K562 (cell line): ENCODE data around the gene PHTF1. TPM values are rescaled to one million over a fixed set of nuclear protein-coding genes. Genes with fewer than 3 reads are reported as not detected.

Source experiments
- ATAC-seq: fragments of 200-7000 bp; cut with Tn5 transposase; 3 replicates; pipeline ENCODE4 v1.9.1; 2020; ENCODE audit warnings: moderate library complexity
- BruUV-seq: library from RNA; stranded (reverse); fragments of 400-500 nt; replicated peaks from 2 replicates; lab custom pipeline; 2021; lab: Mats Ljungman, UMichigan
- CTCF ChIA-PET: fragments of 300-600 bp; formaldehyde crosslinking; extraction: SDS; loops from one replicate; lab custom pipeline; 2021; ENCODE audit warnings: low intra/inter-chr PET ratio; lab: Yijun Ruan, JAX
- POLR2A ChIA-PET: fragments of 300-600, 350-650 bp; sonication (Branson Sonifier 250); formaldehyde crosslinking; extraction: SDS; loops from one replicate; lab custom pipeline; 2021; ENCODE audit warnings: antibody characterized with exemption, inconsistent platforms; lab: Yijun Ruan, JAX
- DNase-seq, 4 experiments: peaks; one replicate each; pipeline versions ENCODE4 v3.0.0 to v3.0.0-alpha.2; 2011 to 2018; ENCODE audit warnings: low spot score in 3 of 4, mixed read lengths in 3 of 4; ENCODE audit errors: extremely low read depth in 1 of 4
- FAIRE-seq: peaks from 2 replicates; lab custom pipeline; 2011; peaks lifted over from hg19 to GRCh38; lab: Jason Lieb, UNC
- H2AFZ ChIP-seq: 2 replicates; pipeline ENCODE4 v1.6.0; 2011; ENCODE audit warnings: low read depth, low read length, control low read depth, inconsistent platforms
- H3K27ac ChIP-seq: fragments of 200-600 bp; 3 replicates; pipeline ENCODE4 v1.8.0; 2011; ENCODE audit warnings: low read depth, mild to moderate bottlenecking, control low read depth, inconsistent platforms, low read length, moderate library complexity, mixed read lengths; ENCODE audit errors: extremely low read depth
- H3K27me3 ChIP-seq, 2 experiments: fragments of 300-600 bp in 1 of 2; 2 replicates in 1 of 2; 3 replicates in 1 of 2; pipeline versions ENCODE4 v1.6.0 to v1.8.0; 2011; ENCODE audit warnings: inconsistent platforms in 2 of 2, low read length in 2 of 2, mild to moderate bottlenecking in 1 of 2, mixed read lengths in 1 of 2, moderate library complexity in 1 of 2; ENCODE audit not compliant: control insufficient read depth in 2 of 2, insufficient read depth in 2 of 2
- H3K36me3 ChIP-seq: fragments of 300-600 bp; 3 replicates; pipeline ENCODE4 v1.8.0; 2011; ENCODE audit warnings: mild to moderate bottlenecking, low read length, inconsistent platforms; ENCODE audit not compliant: control insufficient read depth, insufficient read depth
- H3K4me1 ChIP-seq, 2 experiments: fragments of 200-600 bp in 1 of 2; replicated peaks in 1 of 2; 2 replicates in 1 of 2; 3 replicates in 1 of 2; pipeline versions ENCODE4 v1.5.1 to v1.8.0; 2011; ENCODE audit warnings: inconsistent platforms in 2 of 2, low read length in 2 of 2, mild to moderate bottlenecking in 1 of 2, mixed read lengths in 1 of 2, moderate library complexity in 1 of 2; ENCODE audit not compliant: control insufficient read depth in 2 of 2, insufficient read depth in 2 of 2
- H3K4me2 ChIP-seq: 2 replicates; pipeline ENCODE4 v1.6.1; 2011; ENCODE audit warnings: low read length, control low read depth, inconsistent platforms, mixed read lengths; ENCODE audit not compliant: insufficient read depth
- H3K4me3 ChIP-seq: fragments of 200-600 bp; sonication (generic), shearing (Covaris generic); 2 replicates; pipeline ENCODE4 v1.5.1; 2016; ENCODE audit warnings: control low read depth, inconsistent platforms
- H3K79me2 ChIP-seq: fragments of 200-600 bp; 3 replicates; pipeline ENCODE4 v1.8.0; 2011; ENCODE audit warnings: low read length, inconsistent platforms; ENCODE audit not compliant: control insufficient read depth, insufficient read depth
- H3K9ac ChIP-seq, 2 experiments: 2 replicates each; pipeline versions ENCODE4 v1.6.0 to v1.6.1; 2011; ENCODE audit warnings: low read depth in 2 of 2, low read length in 2 of 2, control low read depth in 1 of 2, inconsistent platforms in 1 of 2, mild to moderate bottlenecking in 1 of 2, mixed read lengths in 1 of 2; ENCODE audit not compliant: insufficient read depth in 1 of 2
- H3K9me1 ChIP-seq: one replicate; pipeline ENCODE4 v1.6.0; 2011; ENCODE audit warnings: inconsistent platforms, mild to moderate bottlenecking, low read length, moderate library complexity; ENCODE audit not compliant: control insufficient read depth, insufficient read depth
- H3K9me3 ChIP-seq: replicated peaks from 2 replicates; pipeline ENCODE4 v1.5.1; 2011; ENCODE audit warnings: low read depth, low read length, inconsistent platforms; ENCODE audit not compliant: control insufficient read depth, insufficient read depth
- H4K20me1 ChIP-seq: replicated peaks from 2 replicates; pipeline ENCODE4 v1.6.1; 2011; ENCODE audit warnings: low read length, inconsistent platforms, mixed read lengths; ENCODE audit not compliant: control insufficient read depth, insufficient read depth
- HMGN3 ChIP-seq: IDR thresholded peaks from 2 replicates; pipeline ENCODE4 v1.6.1; 2011; ENCODE audit warnings: borderline replicate concordance, low read depth, mild to moderate bottlenecking, mixed read lengths, low read length; ENCODE audit not compliant: insufficient read length; ENCODE audit errors: extremely low read depth
- RFX1 ChIP-seq: fragments of 450-650 bp; IDR thresholded peaks from 2 replicates; pipeline ENCODE4 v1.6.1; 2016; ENCODE audit warnings: mild to moderate bottlenecking, moderate library complexity
- STAT5A ChIP-seq: IDR thresholded peaks from 2 replicates; pipeline ENCODE4 v1.6.1; 2012; ENCODE audit warnings: low read length, inconsistent platforms, borderline replicate concordance
- WGBS: fragments of 100-300 bp; shearing (Covaris generic); methylation state at CpG from one replicate; pipeline ENCODE4 v1.1.6; 2016; ENCODE audit warnings: low coverage, mixed read lengths; ENCODE audit not compliant: insufficient coverage; ENCODE audit errors: missing lambda C conversion rate; 5-methylcytosine and 5-hydroxymethylcytosine counted together
- in situ Hi-C: fragments of 300-500 bp; cut with MboI; formaldehyde crosslinking; loops from 4 replicates; pipeline ENCODE4 v1.15.0; 2018; ENCODE audit warnings: inconsistent platforms, mixed read lengths
- intact Hi-C: fragments of 100-400 bp; cut with micrococcal nuclease; formaldehyde crosslinking; loops from 2 replicates; pipeline ENCODE4 v1.14.2; 2022
- polyA plus RNA-seq, 8 experiments: library from polyadenylated mRNA; depleted of rRNA in 4 of 8; stranded (reverse) in 5 of 8; unstranded in 3 of 8; fragments of >200 nt; fragmentation: Nextera tagmentation in 2 of 8; fragmentation: Illumina TruSeq in 1 of 8; extraction: Ambion mirVana in 2 of 8; extraction: Trizol in 1 of 8; gene quantifications; 2 replicates each; pipeline versions ENCODE4 v1.2.1 to v1.2.3, GENCODE V29; 2011 to 2014; ENCODE audit warnings: inconsistent platforms in 1 of 8, missing spikeins in 1 of 8
- total RNA-seq, 7 experiments: library from RNA; depleted of rRNA in 6 of 7; stranded (reverse); fragments of >200 nt in 6 of 7; fragmentation: Illumina TruSeq in 2 of 7; extraction: Trizol in 2 of 7; gene quantifications; 2 replicates each; pipeline versions ENCODE4 v1.2.1 to v1.2.3, GENCODE V29; 2011 to 2021; ENCODE audit warnings: low replicate concordance in 1 of 7
- TF ChIP-seq, protein P1 (sequence below): fragments of 250-450 bp; sonication (Bioruptor Pico); IDR thresholded peaks from 2 replicates; pipeline ENCODE4 v1.4.0; 2020

The PHTF1 gene
- total and polyA plus RNA-seq, 9 of the 15 experiments (the other 6 are each of a cell fraction or from before 2014, with no cell fraction given) = 8.4 to 36.2 (median 23.0) TPM

DNA sequence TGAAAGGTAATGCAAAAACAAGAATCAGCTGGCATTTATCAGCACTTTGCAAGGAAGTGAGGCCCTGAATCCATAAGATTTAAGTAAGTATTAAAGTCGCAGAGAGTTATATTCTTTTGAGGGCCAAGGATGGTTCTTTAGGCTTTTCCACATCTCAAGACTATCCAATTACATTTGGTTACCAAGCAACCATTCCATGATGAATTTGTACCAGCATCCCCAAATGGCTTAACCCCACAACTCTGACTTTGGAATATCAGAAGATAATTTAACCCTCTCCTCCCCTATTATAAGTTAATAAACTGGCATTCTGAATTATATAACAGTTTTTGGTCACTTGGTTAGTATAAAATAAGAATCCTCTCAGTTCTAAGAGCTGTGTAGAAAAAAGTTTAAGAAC, 2.8 kb downstream of the PHTF1 start:
- intact Hi-C loops = loop anchor here (5.0 to 10.0 kb wide), 2 partner anchors 64 to 178 kb away; no protein-coding TSS in a partner anchor

More for the DNA sequence above, 2.8 kb downstream of the PHTF1 start:
- peaks cover 34% of the 10 kb centered on the region; the same call in 2 of the 3 replicates for H3K36me3 ChIP-seq
- DNase-seq = no peak
- WGBS = 65% methylated on average over 1 of the region's 1 CpG
- peaks cover 32% of the 10 kb centered on the region for H3K79me2 ChIP-seq
- H4K20me1 ChIP-seq = no peaks in the 10 kb centered on the region
- no peak overlapping the region for H3K27ac ChIP-seq
- no peak overlapping the region for H3K9ac ChIP-seq
- H3K9me3 ChIP-seq = no peaks in the 10 kb centered on the region
- H3K9me1 ChIP-seq = no peaks in the 10 kb centered on the region
- BruUV-seq = no TSS peak
- peaks cover 18 to 20% of the 10 kb centered on the region in 2 experiments for H3K4me1 ChIP-seq
- TF ChIP-seq RFX1 (peak; percentile 53; the same call in 1 of the 2 replicates), STAT5A (no peak), HMGN3 (no peak)
- TF ChIP-seq, protein P1, sequence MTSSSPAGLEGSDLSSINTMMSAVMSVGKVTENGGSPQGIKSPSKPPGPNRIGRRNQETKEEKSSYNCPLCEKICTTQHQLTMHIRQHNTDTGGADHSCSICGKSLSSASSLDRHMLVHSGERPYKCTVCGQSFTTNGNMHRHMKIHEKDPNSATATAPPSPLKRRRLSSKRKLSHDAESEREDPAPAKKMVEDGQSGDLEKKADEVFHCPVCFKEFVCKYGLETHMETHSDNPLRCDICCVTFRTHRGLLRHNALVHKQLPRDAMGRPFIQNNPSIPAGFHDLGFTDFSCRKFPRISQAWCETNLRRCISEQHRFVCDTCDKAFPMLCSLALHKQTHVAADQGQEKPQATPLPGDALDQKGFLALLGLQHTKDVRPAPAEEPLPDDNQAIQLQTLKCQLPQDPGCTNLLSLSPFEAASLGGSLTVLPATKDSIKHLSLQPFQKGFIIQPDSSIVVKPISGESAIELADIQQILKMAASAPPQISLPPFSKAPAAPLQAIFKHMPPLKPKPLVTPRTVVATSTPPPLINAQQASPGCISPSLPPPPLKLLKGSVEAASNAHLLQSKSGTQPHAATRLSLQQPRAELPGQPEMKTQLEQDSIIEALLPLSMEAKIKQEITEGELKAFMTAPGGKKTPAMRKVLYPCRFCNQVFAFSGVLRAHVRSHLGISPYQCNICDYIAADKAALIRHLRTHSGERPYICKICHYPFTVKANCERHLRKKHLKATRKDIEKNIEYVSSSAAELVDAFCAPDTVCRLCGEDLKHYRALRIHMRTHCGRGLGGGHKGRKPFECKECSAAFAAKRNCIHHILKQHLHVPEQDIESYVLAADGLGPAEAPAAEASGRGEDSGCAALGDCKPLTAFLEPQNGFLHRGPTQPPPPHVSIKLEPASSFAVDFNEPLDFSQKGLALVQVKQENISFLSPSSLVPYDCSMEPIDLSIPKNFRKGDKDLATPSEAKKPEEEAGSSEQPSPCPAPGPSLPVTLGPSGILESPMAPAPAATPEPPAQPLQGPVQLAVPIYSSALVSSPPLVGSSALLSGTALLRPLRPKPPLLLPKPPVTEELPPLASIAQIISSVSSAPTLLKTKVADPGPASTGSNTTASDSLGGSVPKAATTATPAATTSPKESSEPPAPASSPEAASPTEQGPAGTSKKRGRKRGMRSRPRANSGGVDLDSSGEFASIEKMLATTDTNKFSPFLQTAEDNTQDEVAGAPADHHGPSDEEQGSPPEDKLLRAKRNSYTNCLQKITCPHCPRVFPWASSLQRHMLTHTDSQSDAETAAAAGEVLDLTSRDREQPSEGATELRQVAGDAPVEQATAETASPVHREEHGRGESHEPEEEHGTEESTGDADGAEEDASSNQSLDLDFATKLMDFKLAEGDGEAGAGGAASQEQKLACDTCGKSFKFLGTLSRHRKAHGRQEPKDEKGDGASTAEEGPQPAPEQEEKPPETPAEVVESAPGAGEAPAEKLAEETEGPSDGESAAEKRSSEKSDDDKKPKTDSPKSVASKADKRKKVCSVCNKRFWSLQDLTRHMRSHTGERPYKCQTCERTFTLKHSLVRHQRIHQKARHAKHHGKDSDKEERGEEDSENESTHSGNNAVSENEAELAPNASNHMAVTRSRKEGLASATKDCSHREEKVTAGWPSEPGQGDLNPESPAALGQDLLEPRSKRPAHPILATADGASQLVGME = no peak
- peak overlapping the region; percentile 23; the same call in 1 of the 2 replicates for H3K4me2 ChIP-seq
- no peaks in the 10 kb centered on the region for H3K27me3 ChIP-seq
- POLR2A ChIA-PET = interaction anchor here (0.7 to 1.2 kb wide), 3 partner anchors 9 to 16 kb away, joined by 3 to 4 read pairs (median 4); no protein-coding TSS in a partner anchor
- in situ Hi-C loops = no loop called here
- ATAC-seq = no peak
- H2AFZ ChIP-seq = no peak overlapping the region
- CTCF ChIA-PET = no interaction called here
- no peak for FAIRE-seq
- peak overlapping the region; percentile 75; the same call in 1 of the 2 replicates for H3K4me3 ChIP-seq
